ENCODE results near the gene FAM120C. TPM values are rescaled to one million over a fixed set of nuclear protein-coding genes. Genes with fewer than 3 reads are reported as not detected.

FAM120C gene
- total and polyA plus RNA-seq, 2 experiments from 2014 or later: 9.3 to 9.8 TPM

DNA sequence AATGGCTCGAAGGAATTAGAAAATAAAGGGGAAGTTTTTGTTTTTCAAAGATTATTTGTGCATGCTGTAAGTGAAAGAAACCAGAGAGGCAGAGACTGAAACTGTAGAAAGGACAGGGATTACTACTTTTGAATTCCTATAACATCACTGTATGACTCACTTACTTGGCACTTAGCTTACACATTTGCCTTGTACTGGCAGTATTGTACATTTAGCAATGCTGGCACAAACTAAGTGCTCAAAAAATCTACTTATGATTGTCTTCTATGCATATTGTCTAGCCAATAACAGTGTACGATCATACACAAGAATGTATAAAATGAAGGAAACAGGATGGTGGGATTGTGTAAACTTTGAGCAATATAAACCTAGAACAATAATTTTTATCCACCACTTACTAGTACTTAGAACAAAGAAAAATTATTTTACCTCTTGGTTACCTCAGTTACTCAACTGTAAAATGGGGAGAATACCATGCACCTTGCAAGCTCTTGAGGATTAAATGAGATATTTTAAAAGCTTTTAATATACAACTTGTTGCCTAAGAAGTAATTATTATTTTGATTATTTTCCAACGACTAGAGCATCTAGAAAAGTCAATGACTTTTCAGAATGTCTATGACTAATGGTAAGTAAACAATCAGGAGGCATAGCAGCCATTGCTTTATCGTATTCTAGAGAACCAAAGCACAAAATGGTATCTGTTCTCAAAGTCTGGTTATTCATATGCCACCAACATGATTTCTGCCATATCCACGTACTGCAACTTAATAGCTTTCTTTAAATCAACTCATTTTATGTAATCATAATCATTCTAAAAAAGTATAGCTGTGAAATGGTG, 4.7 kb downstream of the FAM120C start:
- H3K27ac Mint-ChIP-seq: no peak overlapping the region
- H3K36me3 Mint-ChIP-seq (ENCODE audit: low read depth): peaks cover 18% of the 10 kb centered on the region
- no peak overlapping the region for H3K4me3 Mint-ChIP-seq
- Histone ChIP-seq H3K9me2 (ENCODE audit: insufficient read depth) (no peaks in the 10 kb centered on the region), H3K79me2 (replicated peaks; ENCODE audit: insufficient read depth) (peaks cover 70% of the 10 kb centered on the region), H4K20me1 (replicated peaks; ENCODE audit: insufficient read depth) (no peaks in the 10 kb centered on the region; the same call in 1 of the 2 replicates), H3K27me3 (ENCODE audit: insufficient read depth) (no peaks in the 10 kb centered on the region), H3K4me1 (ENCODE audit: insufficient read depth) (peaks cover 11% of the 10 kb centered on the region), H2AFZ (no peak overlapping the region), H3F3A (replicated peaks; ENCODE audit: low read depth) (no peaks in the 10 kb centered on the region), H3K36me3 (ENCODE audit: insufficient read depth) (no peaks in the 10 kb centered on the region), H3K4me2 (no peak overlapping the region), H3K27ac (ENCODE audit: low read depth) (no peak overlapping the region), H3K4me3 (no peak overlapping the region)
- H3K4me1 Mint-ChIP-seq: peaks cover 29% of the 10 kb centered on the region
- TF ChIP-seq, protein P1, sequence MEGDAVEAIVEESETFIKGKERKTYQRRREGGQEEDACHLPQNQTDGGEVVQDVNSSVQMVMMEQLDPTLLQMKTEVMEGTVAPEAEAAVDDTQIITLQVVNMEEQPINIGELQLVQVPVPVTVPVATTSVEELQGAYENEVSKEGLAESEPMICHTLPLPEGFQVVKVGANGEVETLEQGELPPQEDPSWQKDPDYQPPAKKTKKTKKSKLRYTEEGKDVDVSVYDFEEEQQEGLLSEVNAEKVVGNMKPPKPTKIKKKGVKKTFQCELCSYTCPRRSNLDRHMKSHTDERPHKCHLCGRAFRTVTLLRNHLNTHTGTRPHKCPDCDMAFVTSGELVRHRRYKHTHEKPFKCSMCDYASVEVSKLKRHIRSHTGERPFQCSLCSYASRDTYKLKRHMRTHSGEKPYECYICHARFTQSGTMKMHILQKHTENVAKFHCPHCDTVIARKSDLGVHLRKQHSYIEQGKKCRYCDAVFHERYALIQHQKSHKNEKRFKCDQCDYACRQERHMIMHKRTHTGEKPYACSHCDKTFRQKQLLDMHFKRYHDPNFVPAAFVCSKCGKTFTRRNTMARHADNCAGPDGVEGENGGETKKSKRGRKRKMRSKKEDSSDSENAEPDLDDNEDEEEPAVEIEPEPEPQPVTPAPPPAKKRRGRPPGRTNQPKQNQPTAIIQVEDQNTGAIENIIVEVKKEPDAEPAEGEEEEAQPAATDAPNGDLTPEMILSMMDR (conservative IDR thresholded peaks at IDR 0.05; ENCODE audit: low read depth in 2 of 2): no peak
- TF ChIP-seq, protein P2, sequence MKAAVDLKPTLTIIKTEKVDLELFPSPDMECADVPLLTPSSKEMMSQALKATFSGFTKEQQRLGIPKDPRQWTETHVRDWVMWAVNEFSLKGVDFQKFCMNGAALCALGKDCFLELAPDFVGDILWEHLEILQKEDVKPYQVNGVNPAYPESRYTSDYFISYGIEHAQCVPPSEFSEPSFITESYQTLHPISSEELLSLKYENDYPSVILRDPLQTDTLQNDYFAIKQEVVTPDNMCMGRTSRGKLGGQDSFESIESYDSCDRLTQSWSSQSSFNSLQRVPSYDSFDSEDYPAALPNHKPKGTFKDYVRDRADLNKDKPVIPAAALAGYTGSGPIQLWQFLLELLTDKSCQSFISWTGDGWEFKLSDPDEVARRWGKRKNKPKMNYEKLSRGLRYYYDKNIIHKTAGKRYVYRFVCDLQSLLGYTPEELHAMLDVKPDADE (IDR thresholded peaks at IDR 0.05): no peak
- TF ChIP-seq POLR2AphosphoS5 (IDR thresholded peaks at IDR 0.05; ENCODE audit: low read depth) (no peak), REST (IDR thresholded peaks at IDR 0.05; ENCODE audit: unreplicated experiment) (no peak), JUNB (IDR thresholded peaks at IDR 0.05; ENCODE audit: unreplicated experiment) (no peak), CREB1 (CRISPR knock-in tag; IDR thresholded peaks at IDR 0.05; ENCODE audit: low read depth) (no peak), ZNF331 (CRISPR knock-in tag; IDR thresholded peaks at IDR 0.05; ENCODE audit: low read depth) (no peak), EZH2phosphoT487 (IDR thresholded peaks at IDR 0.05; ENCODE audit: unreplicated experiment) (no peak), ZNF114 (CRISPR knock-in tag; IDR thresholded peaks at IDR 0.05) (no peak), NANOG (IDR thresholded peaks at IDR 0.05; ENCODE audit: borderline replicate concordance) (no peak), STAT1 (IDR thresholded peaks at IDR 0.05; ENCODE audit: unreplicated experiment) (no peak), EZH2 (IDR thresholded peaks at IDR 0.05; ENCODE audit: low read depth, unreplicated experiment) (no peak)
- TF ChIP-seq, protein P3, sequence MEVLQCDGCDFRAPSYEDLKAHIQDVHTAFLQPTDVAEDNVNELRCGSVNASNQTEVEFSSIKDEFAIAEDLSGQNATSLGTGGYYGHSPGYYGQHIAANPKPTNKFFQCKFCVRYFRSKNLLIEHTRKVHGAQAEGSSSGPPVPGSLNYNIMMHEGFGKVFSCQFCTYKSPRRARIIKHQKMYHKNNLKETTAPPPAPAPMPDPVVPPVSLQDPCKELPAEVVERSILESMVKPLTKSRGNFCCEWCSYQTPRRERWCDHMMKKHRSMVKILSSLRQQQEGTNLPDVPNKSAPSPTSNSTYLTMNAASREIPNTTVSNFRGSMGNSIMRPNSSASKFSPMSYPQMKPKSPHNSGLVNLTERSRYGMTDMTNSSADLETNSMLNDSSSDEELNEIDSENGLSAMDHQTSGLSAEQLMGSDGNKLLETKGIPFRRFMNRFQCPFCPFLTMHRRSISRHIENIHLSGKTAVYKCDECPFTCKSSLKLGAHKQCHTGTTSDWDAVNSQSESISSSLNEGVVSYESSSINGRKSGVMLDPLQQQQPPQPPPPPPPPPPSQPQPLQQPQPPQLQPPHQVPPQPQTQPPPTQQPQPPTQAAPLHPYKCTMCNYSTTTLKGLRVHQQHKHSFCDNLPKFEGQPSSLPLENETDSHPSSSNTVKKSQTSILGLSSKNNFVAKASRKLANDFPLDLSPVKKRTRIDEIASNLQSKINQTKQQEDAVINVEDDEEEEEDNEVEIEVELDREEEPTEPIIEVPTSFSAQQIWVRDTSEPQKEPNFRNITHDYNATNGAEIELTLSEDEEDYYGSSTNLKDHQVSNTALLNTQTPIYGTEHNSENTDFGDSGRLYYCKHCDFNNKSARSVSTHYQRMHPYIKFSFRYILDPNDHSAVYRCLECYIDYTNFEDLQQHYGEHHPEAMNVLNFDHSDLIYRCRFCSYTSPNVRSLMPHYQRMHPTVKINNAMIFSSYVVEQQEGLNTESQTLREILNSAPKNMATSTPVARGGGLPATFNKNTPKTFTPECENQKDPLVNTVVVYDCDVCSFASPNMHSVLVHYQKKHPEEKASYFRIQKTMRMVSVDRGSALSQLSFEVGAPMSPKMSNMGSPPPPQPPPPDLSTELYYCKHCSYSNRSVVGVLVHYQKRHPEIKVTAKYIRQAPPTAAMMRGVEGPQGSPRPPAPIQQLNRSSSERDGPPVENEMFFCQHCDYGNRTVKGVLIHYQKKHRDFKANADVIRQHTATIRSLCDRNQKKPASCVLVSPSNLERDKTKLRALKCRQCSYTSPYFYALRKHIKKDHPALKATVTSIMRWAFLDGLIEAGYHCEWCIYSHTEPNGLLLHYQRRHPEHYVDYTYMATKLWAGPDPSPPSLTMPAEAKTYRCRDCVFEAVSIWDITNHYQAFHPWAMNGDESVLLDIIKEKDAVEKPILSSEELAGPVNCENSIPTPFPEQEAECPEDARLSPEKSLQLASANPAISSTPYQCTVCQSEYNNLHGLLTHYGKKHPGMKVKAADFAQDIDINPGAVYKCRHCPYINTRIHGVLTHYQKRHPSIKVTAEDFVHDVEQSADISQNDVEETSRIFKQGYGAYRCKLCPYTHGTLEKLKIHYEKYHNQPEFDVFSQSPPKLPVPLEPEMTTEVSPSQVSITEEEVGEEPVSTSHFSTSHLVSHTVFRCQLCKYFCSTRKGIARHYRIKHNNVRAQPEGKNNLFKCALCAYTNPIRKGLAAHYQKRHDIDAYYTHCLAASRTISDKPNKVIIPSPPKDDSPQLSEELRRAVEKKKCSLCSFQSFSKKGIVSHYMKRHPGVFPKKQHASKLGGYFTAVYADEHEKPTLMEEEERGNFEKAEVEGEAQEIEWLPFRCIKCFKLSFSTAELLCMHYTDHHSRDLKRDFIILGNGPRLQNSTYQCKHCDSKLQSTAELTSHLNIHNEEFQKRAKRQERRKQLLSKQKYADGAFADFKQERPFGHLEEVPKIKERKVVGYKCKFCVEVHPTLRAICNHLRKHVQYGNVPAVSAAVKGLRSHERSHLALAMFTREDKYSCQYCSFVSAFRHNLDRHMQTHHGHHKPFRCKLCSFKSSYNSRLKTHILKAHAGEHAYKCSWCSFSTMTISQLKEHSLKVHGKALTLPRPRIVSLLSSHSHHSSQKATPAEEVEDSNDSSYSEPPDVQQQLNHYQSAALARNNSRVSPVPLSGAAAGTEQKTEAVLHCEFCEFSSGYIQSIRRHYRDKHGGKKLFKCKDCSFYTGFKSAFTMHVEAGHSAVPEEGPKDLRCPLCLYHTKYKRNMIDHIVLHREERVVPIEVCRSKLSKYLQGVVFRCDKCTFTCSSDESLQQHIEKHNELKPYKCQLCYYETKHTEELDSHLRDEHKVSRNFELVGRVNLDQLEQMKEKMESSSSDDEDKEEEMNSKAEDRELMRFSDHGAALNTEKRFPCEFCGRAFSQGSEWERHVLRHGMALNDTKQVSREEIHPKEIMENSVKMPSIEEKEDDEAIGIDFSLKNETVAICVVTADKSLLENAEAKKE (CRISPR knock-in tag; IDR thresholded peaks at IDR 0.05): no peak
- H3K27me3 Mint-ChIP-seq (ENCODE audit: insufficient read depth, low read depth, poor library complexity): no peaks in the 10 kb centered on the region
- no peaks in the 10 kb centered on the region for H3K9me3 Mint-ChIP-seq
- ATAC-seq (no peak), DNase-seq (ENCODE audit: low spot score) (no peak)
